ENCODE results near the gene HDAC7.

HDAC7 gene

DNA sequence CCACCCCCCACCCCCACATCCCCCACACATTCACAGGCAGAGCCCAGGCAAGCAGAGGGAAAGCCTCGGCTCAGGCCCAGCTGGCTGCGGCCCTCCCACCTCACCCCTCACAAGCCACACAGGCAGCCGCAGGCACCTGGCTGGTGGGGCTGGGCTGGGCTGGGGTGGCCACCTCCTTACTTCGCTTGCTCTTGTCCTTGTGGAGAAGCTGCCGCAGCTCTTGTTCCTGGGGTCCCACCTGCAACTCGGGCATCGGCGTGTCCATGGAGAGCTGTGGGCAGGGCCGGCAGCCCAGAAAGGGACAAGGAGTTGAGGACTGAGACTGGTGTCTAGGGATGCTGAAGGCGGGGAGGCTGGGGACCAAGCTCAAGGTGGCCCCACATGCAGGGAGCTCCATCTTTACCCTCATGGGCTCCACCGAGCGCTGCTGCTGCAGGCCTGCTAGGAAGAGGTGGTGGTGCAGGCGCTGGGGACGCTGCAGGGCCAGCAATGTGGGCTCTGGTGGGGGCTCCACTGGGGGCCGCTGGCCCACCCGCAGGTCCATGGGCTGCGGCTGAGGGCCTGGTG lies 21.2 kb downstream of the HDAC7 start:
- H3K4me3 ChIP-seq (ENCODE audit: low read length), result no peak overlapping the region
- no peaks in the 10 kb centered on the region for H3K27me3 ChIP-seq (ENCODE audit: control insufficient read depth, insufficient read depth, low read length)
- peaks cover 57% of the 10 kb centered on the region for H3K36me3 ChIP-seq (ENCODE audit: insufficient read depth, low read length)
- H3K4me1 ChIP-seq (ENCODE audit: control insufficient read depth, insufficient read depth, low read length), result peaks cover 17% of the 10 kb centered on the region
- H3K9me3 ChIP-seq (replicated peaks; ENCODE audit: low read length), result no peaks in the 10 kb centered on the region
- no peak overlapping the region for H3K4me2 ChIP-seq (ENCODE audit: low read length)
- no peak overlapping the region for H3K9ac ChIP-seq (ENCODE audit: low read depth, low read length)

GRCh38 chr12:47797441-47797840 lies 22.3 kb downstream of the HDAC7 start:
- no peak overlapping the region for H3K9ac ChIP-seq (ENCODE audit: low read depth, low read length)
- H3K4me1 ChIP-seq (ENCODE audit: control insufficient read depth, insufficient read depth, low read length), result peaks cover 17% of the 10 kb centered on the region
- H3K4me2 ChIP-seq (ENCODE audit: low read length), result no peak overlapping the region
- no peak overlapping the region for H3K4me3 ChIP-seq (ENCODE audit: low read length)
- no peaks in the 10 kb centered on the region for H3K9me3 ChIP-seq (replicated peaks; ENCODE audit: low read length)
- H3K27me3 ChIP-seq (ENCODE audit: control insufficient read depth, insufficient read depth, low read length), result no peaks in the 10 kb centered on the region
- H3K36me3 ChIP-seq (ENCODE audit: insufficient read depth, low read length), result peaks cover 57% of the 10 kb centered on the region

DNA sequence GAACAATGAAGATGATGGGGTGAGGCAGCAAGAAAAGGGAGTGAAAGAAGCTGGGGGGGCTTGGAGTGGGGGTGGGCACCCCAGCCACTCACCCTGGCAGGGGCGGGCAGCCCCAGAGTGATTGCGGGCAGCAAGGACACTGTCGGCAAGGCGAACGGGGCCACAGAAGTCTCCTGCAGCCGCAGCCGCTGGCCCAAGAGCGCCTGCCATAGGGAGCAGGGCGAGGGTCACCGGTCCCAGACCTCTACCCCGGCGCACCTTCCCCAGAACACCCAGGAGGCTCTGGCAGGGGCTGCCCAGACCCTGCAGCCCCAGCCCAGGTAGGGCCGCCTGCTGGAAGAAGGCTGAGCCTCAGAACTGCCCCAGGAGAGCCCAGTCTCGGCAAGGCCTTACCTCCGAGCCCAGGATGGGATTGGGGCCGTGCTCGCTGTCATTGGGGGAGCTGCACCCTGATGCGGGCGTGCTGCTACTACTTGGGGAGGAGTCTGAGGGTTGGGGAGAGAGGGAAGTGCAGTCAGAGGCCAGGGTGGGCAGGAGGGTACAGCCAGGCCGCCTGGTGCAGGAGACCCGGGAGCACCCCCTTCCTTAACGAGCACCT lies 23.8 kb downstream of the HDAC7 start:
- H3K4me1 ChIP-seq (ENCODE audit: control insufficient read depth, insufficient read depth, low read length), result peaks cover 10% of the 10 kb centered on the region
- no peak overlapping the region for H3K9ac ChIP-seq (ENCODE audit: low read depth, low read length)
- no peak overlapping the region for H3K4me3 ChIP-seq (ENCODE audit: low read length)
- no peaks in the 10 kb centered on the region for H3K27me3 ChIP-seq (ENCODE audit: control insufficient read depth, insufficient read depth, low read length)
- no peaks in the 10 kb centered on the region for H3K9me3 ChIP-seq (replicated peaks; ENCODE audit: low read length)
- H3K36me3 ChIP-seq (ENCODE audit: insufficient read depth, low read length), result peaks cover 67% of the 10 kb centered on the region
- H3K4me2 ChIP-seq (ENCODE audit: low read length), result no peak overlapping the region

DNA sequence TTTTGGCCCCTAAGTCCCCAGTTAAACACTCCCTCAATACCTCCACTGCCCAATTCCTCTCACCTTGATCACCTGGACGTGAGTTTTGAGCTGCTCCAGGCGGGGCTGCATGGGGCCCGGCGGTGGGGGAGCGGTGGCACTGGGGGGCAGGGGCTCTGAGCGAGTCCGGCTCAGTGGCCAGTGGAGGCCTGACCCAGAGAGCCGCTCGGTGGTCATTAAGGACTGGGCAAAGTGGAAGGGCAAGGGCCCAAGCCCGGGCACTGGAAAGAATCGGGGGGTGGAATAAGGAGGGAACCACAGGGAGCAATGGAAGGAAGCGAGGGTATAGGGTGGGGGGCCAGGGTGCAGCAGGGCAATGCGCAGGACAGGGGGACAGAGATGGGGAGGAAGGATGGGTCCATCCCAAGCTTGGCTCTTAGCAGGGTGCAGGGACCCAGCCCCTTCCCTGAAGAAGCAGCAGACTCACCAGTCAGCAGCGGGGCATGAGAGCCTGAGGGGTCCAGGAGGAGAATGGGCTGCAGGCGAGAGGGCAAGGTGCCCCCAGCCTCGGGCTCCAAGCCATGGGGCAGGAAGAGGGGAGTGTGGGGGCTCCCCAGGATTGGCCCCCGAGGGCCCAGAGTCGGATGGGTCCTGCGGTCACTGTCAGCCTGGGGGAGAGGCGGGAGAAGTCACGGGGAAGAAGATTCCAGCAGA lies 24.4 kb downstream of the HDAC7 start:
- no peaks in the 10 kb centered on the region for H3K27me3 ChIP-seq (ENCODE audit: control insufficient read depth, insufficient read depth, low read length)
- H3K4me1 ChIP-seq (ENCODE audit: control insufficient read depth, insufficient read depth, low read length), result peaks cover 9% of the 10 kb centered on the region
- peaks cover 73% of the 10 kb centered on the region for H3K36me3 ChIP-seq (ENCODE audit: insufficient read depth, low read length)
- no peaks in the 10 kb centered on the region for H3K9me3 ChIP-seq (replicated peaks; ENCODE audit: low read length)
- H3K4me2 ChIP-seq (ENCODE audit: low read length), result no peak overlapping the region
- H3K9ac ChIP-seq (ENCODE audit: low read depth, low read length), result no peak overlapping the region
- H3K4me3 ChIP-seq (ENCODE audit: low read length), result no peak overlapping the region

- Histone ChIP-seq H3K36me3 (ENCODE audit: insufficient read depth, low read length) (peaks cover 78% of the 10 kb centered on the region), H3K4me3 (ENCODE audit: low read length) (no peak overlapping the region), H3K9ac (ENCODE audit: low read depth, low read length) (no peak overlapping the region), H3K4me1 (ENCODE audit: control insufficient read depth, insufficient read depth, low read length) (peaks cover 3% of the 10 kb centered on the region), H3K4me2 (ENCODE audit: low read length) (no peak overlapping the region), H3K27me3 (ENCODE audit: control insufficient read depth, insufficient read depth, low read length) (no peaks in the 10 kb centered on the region), H3K9me3 (replicated peaks; ENCODE audit: low read length) (no peaks in the 10 kb centered on the region)
These were observed 25.0 kb downstream of the HDAC7 start for GRCh38 chr12:47794679-47795078.

DNA sequence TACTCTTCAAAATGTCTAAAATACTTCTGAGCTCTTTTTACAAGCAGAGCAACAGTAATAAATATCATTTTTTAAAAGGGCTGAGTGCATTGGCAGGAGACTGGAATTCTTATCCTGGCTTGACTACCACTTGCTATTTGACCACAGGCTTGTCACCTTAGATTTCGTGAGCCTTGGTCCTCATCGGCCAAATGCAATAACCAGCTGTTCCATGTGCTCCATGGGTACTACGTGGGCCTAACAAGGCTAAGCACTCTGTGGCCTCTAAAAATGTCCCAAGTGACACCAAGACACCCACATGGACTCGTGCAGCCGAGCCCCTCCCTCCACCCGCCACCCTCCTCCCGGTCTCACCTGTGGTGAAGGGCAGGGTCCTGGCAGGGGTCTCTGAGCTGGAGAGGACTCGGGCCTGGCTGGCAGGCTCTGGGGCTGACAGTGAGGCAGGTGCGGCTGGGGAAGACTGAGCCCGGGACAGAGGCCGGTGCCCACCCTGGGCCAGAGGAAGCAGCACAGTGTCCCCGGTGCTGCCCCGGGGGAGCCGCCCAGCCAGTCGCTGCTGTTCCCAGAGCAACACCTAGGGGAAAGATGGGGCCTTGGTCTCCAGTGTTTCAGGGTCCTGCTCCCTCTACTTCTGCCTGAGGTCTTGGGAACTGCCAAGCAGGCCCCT lies 26.6 kb downstream of the HDAC7 start:
- Histone ChIP-seq H3K36me3 (ENCODE audit: insufficient read depth, low read length) (peaks cover 84% of the 10 kb centered on the region), H3K4me2 (ENCODE audit: low read length) (no peak overlapping the region), H3K9me3 (replicated peaks; ENCODE audit: low read length) (no peaks in the 10 kb centered on the region), H3K9ac (ENCODE audit: low read depth, low read length) (no peak overlapping the region), H3K27me3 (ENCODE audit: control insufficient read depth, insufficient read depth, low read length) (no peaks in the 10 kb centered on the region), H3K4me1 (ENCODE audit: control insufficient read depth, insufficient read depth, low read length) (no peaks in the 10 kb centered on the region), H3K4me3 (ENCODE audit: low read length) (no peak overlapping the region)

DNA sequence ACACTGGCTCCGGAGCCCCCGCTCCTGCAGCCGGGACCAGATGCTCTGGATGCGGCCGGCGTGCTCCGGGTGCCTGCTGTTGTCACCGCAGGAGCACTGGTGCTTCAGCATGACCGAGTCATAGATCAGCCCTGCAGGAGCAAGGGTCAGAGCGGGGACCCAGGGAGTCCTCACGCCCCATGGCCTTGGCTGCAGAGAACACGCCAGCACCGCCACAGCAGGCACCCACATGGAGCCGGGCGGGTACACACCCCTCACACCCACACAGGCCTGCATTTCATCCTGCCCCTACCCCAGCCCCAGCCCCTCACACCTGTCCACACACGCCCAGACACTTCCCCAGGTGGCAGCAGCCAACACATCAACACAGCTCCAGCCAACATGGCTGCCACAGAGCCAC lies 27.8 kb downstream of the HDAC7 start:
- no peak overlapping the region for H3K9ac ChIP-seq (ENCODE audit: low read depth, low read length)
- H3K4me2 ChIP-seq (ENCODE audit: low read length), result no peak overlapping the region
- H3K27me3 ChIP-seq (ENCODE audit: control insufficient read depth, insufficient read depth, low read length), result no peaks in the 10 kb centered on the region
- H3K9me3 ChIP-seq (replicated peaks; ENCODE audit: low read length), result no peaks in the 10 kb centered on the region
- peaks cover 87% of the 10 kb centered on the region for H3K36me3 ChIP-seq (ENCODE audit: insufficient read depth, low read length)
- H3K4me1 ChIP-seq (ENCODE audit: control insufficient read depth, insufficient read depth, low read length), result no peaks in the 10 kb centered on the region
- H3K4me3 ChIP-seq (ENCODE audit: low read length), result no peak overlapping the region

GRCh38 chr12:47791351-47791746 lies 28.4 kb downstream of the HDAC7 start:
- Histone ChIP-seq H3K4me3 (ENCODE audit: low read length) (no peak overlapping the region), H3K36me3 (ENCODE audit: insufficient read depth, low read length) (peaks cover 88% of the 10 kb centered on the region), H3K9me3 (replicated peaks; ENCODE audit: low read length) (no peaks in the 10 kb centered on the region), H3K4me1 (ENCODE audit: control insufficient read depth, insufficient read depth, low read length) (no peaks in the 10 kb centered on the region), H3K27me3 (ENCODE audit: control insufficient read depth, insufficient read depth, low read length) (no peaks in the 10 kb centered on the region), H3K9ac (ENCODE audit: low read depth, low read length) (no peak overlapping the region), H3K4me2 (ENCODE audit: low read length) (no peak overlapping the region)

GRCh38 chr12:47790676-47791350 lies 28.9 kb downstream of the HDAC7 start:
- no peaks in the 10 kb centered on the region for H3K9me3 ChIP-seq (replicated peaks; ENCODE audit: low read length)
- H3K27me3 ChIP-seq (ENCODE audit: control insufficient read depth, insufficient read depth, low read length), result no peaks in the 10 kb centered on the region
- H3K9ac ChIP-seq (ENCODE audit: low read depth, low read length), result no peak overlapping the region
- H3K4me2 ChIP-seq (ENCODE audit: low read length), result no peak overlapping the region
- H3K4me3 ChIP-seq (ENCODE audit: low read length), result no peak overlapping the region
- H3K4me1 ChIP-seq (ENCODE audit: control insufficient read depth, insufficient read depth, low read length), result no peaks in the 10 kb centered on the region
- peaks cover 90% of the 10 kb centered on the region for H3K36me3 ChIP-seq (ENCODE audit: insufficient read depth, low read length)

DNA sequence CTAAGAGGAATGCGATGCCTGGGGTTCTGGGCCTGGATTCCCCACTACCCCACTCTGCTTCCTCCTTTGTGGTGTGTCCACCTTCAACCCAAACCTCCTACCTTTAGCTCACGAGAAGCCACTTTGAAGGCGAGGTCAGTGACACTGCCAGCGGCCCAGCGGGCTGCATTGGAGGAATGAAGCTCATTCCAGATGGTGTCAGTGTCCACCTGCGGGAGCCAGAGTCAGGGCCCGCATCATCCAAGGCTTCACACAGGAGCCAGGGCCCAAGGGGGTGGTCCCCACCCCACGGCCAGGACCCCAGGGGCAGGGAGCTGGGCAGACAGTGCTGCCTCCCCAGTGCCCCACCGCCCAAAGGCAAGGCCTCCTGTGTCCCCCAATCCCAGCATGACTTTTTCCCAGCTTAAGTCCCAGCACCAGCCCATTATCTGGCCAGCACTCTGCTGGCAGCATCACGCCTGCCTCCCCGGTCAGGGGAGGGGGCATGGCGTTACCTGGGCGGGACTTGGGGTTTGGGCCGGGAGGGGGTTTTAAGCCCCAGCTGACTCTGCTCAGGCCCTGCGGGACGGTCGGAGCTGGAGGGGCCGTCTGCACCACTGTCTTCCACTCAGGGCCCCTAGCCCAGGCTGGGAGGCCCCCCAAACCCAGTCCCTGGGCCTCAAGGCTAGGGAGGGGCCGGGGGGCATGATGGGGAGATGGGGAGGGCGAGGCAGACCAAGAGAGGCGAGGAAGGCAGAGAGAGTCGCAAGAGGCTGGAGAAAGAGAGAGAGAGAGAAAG lies 29.8 kb downstream of the HDAC7 start:
- Histone ChIP-seq H3K4me3 (ENCODE audit: low read length) (no peak overlapping the region), H3K9me3 (replicated peaks; ENCODE audit: low read length) (no peaks in the 10 kb centered on the region), H3K9ac (ENCODE audit: low read depth, low read length) (no peak overlapping the region), H3K27me3 (ENCODE audit: control insufficient read depth, insufficient read depth, low read length) (no peaks in the 10 kb centered on the region), H3K36me3 (ENCODE audit: insufficient read depth, low read length) (peaks cover 90% of the 10 kb centered on the region), H3K4me1 (ENCODE audit: control insufficient read depth, insufficient read depth, low read length) (no peaks in the 10 kb centered on the region), H3K4me2 (ENCODE audit: low read length) (no peak overlapping the region)

GRCh38 chr12:47789141-47789540 lies 30.6 kb downstream of the HDAC7 start:
- H3K9ac ChIP-seq (ENCODE audit: low read depth, low read length), result no peak overlapping the region
- no peaks in the 10 kb centered on the region for H3K27me3 ChIP-seq (ENCODE audit: control insufficient read depth, insufficient read depth, low read length)
- no peak overlapping the region for H3K4me3 ChIP-seq (ENCODE audit: low read length)
- peaks cover 90% of the 10 kb centered on the region for H3K36me3 ChIP-seq (ENCODE audit: insufficient read depth, low read length)
- H3K4me2 ChIP-seq (ENCODE audit: low read length), result no peak overlapping the region
- no peaks in the 10 kb centered on the region for H3K9me3 ChIP-seq (replicated peaks; ENCODE audit: low read length)
- H3K4me1 ChIP-seq (ENCODE audit: control insufficient read depth, insufficient read depth, low read length), result no peaks in the 10 kb centered on the region

Data from skeletal muscle satellite cell (primary cell).